NCI-H748 treated with DMSO at 0.1 percent for 48 hours (cell line): ENCODE data around the gene RSPH4A.
"Not testable (repeated sequence)": the region's sequence is repeated elsewhere in the genome, so short reads cannot be mapped to it uniquely, and the experiment has no call there.

Experiments
- DNase-seq: peaks from one replicate; lab custom pipeline; 2025; lab: John Stamatoyannopoulos, UW

The RSPH4A gene

GRCh38 chr6:116625872-116626271 lies 9.6 kb downstream of the RSPH4A start:
- DNase-seq: no peak

- DNase-seq: no peak
Observed at GRCh38 chr6:116629563-116629981, 13.3 kb downstream of the RSPH4A start.

DNA sequence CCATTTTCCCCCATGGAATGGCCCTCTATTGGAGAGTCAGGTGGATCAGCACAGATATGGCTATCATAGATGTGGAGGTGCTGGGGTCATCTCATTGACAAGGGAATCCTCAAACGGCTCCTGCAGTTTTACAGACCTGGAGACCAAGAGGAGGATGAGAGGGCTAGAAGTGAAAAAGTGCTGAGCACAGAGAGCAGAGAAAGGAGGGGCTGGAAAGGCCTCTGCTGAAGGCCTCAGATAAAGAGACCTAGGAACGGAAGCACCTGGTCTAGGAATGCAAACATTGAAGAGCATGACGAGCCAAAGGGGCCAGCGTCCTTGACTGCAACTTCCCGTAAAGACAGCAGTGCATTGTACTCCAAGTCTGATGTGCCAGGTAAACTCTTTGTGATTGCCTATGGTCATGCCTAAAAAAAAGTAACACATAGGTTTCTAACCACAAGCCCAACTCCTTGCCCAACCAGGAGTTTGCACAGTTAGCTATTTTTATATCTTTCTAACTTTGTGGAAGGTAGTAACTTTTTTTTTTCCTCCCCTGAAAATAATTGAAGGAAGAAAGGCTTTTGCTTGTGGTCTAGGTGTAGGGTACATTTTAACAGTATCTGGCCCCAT lies 15.2 kb downstream of the RSPH4A start:
- peak; percentile 57 for DNase-seq

DNA sequence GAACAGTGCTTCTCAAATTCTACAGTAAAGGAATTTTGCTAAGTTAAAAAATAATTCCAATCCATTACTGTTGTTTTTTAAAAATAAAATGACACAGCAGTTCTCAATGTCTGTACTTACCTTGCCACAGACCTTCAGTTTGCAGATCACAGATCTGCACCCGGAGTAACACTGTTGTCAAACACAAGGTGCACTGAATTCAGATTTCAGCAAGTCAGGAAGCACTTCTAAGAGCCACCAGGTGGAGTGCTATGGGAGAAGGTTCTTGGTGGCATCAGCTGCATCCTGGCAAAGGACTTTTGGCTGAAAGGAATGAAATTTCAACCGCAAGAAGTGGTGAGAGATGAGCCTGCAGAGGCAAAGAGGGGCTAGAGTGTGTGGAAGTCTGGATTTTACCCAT lies 17.4 kb downstream of the RSPH4A start:
- DNase-seq: no peak

DNA sequence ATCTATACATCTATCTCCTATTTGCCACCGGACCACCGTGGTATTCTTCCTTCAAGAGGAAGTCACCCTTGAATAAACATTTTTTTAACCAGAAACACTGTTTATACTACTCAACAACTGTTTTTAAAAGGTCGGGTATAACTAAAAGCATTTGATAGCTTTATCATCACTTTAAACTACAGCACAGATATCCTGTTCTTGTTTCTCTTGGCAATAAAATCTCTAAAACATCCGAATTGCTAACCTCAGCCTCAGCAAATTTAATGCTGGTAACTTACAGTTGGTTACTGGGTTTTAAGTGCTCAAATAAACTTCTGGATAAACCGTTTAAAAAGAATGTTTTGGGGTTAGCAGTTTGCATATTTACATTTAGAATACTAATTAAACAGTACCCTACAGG lies 31.9 kb downstream of the RSPH4A start:
- DNase-seq: no peak

GRCh38 chr6:116649129-116649528 lies 32.9 kb downstream of the RSPH4A start:
- no peak for DNase-seq

GRCh38 chr6:116651916-116652315 lies 35.6 kb downstream of the RSPH4A start:
- DNase-seq: no peak

- no peak for DNase-seq
Observed at GRCh38 chr6:116661594-116661993, 45.3 kb downstream of the RSPH4A start.

DNA sequence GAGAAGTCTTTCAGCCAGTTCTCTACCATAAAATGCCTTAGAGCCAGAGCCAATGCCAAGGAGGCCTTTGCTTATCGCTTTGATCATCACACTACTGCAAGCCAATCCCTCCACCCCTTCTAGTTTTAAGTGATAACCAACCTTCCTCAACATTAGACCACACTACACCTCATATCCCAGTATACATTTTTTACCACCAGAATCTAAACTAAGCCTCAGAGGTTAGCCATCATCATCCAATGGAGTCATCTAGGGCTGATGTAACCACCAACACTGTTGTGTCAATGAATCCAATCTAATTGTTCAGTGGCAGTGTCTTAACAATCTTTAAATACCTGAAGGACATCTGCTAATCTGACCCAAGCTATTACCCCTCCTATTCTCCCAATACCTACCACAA lies 45.9 kb downstream of the RSPH4A start:
- DNase-seq: no peak

- DNase-seq: no peak
Observed at GRCh38 chr6:116663308-116663707, 47.0 kb downstream of the RSPH4A start.

GRCh38 chr6:116664169-116664568 lies 47.9 kb downstream of the RSPH4A start:
- DNase-seq: not testable (repeated sequence)

- no peak for DNase-seq
Observed at GRCh38 chr6:116665464-116665863, 49.2 kb downstream of the RSPH4A start.

DNA sequence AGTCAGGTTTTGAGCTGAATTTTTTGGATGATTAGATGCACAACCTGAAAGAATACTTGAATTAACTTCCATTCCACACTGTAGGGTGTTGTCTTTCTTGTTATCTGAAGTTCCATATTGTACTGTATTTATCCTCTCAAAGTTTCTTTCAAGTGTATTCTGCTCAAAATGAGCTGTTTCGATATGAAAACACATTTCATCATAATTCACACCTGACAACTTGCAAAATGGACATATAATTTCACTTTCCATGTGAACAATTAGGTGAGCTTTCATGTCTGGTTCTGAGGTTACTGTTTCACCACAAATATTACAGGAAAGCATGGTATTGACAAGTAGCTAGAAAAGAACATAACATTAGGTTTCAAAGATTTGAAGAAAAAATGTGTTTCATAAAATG lies 50.6 kb downstream of the RSPH4A start:
- no peak for DNase-seq

DNA sequence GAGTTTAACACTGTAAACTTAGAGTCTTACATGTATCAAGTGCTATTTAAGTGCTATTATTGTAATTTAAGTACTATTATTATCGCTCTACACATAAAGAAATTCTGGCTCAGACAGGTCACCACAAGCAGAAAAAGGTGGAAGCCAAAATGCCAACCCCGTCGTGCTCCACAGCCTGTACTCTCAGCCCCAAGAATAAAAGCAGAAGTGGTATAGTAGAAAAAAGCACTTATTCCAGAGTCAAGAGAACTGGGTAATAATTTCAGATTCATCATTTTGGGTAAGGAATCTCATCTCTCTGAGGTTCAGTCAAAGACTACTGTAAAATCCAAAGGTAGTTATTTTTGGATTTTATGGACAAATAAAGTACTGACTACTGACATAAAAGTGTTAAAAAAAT lies 51.3 kb downstream of the RSPH4A start:
- DNase-seq: no peak

DNA sequence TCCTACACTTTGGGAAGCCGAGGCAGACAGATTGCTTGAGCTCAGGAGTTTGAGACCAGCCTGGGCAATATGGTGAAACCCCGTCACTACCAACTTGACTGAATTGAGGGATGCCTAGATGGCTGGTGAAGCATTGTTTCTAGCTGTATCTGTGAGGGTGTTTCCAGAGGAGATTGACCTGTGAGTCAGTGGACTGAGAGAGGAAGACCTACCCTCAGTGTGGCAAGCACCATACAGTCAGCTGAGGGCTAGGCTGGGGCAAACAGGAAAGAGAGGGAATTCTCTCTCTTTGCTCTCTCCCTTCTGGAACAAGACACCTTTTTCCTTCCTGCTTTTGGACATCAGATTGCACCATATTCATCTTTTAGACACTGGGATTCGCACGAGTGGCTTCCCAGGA lies 56.0 kb downstream of the RSPH4A start:
- DNase-seq: no peak

- no peak for DNase-seq
Observed at GRCh38 chr6:116676021-116676420, 59.7 kb downstream of the RSPH4A start.

DNA sequence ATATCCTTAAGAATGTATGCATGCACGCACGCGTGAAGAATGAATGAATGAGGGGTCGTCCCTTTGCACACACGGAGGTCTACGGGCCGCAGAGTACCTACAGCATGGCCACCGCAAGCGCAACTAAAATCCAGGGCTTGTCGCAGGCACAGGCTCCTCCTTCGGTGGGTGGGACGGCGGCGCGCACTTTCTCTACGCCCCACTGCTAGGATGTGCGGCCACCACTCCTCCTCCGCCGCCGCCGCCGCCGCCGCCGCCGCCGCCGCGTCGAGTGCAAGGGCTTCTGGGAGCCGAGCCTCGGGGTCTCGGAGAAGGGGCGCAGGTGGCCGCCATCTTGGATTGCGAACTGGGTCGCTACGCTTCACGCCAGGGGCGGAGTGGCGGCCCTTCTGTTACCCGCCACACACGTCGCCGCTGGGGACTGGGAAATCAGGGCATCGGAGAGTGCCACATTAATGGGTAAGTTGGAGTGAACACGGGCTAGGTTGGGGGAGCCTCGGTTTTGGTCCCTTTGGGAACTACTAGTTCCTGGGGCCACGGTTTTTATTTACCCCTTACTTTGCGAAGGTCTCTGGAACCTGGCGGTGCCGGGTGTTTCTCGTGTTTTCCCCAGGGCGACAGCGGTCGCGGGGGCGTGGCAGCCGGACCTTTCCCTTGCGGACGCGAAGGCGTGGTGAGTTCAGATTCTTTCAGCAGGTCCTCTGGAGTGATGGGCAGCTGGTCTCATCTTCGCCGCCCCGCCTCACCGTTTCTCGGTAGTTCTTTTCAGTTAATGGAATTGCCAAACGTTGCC lies 64.8 kb downstream of the RSPH4A start, which contains the start of gene KPNA5:
TSS of gene KPNA5 (plus strand) at position 332 of the 793 bp plus-strand sequence. CDS start at position 456, 124 bp downstream.
- DNase-seq: peak; percentile 82

DNA sequence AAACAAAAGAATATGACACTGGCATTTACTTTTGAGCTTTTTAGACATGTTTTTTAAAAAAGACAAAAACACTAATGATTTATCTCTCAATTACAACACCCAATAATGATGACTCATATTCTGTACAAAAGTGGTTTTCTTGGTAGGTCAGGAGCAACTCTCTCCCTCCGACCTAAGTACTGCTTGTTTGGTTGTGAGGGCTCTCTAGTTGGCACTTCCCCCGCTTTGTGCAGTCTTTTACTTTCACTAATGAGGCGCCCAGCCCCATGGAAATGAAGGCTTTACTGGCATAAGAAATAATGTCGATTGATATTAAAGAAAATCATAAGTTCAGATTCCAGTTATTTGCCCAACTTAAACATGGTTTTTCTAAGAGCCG lies 66.0 kb downstream of the RSPH4A start:
- DNase-seq: peak; percentile 25
